AG09309 (cell line): ENCODE measurements around the gene NELL2.

ENCODE experiments used
- DNase-seq: peaks from one replicate; pipeline ENCODE4 v3.0.0-alpha.2; 2010; ENCODE audit warnings: low read depth
- H3K4me3 ChIP-seq: 2 replicates; pipeline ENCODE4 v1.5.1; 2011; ENCODE audit warnings: mild to moderate bottlenecking, low read depth, low read length, moderate library complexity; ENCODE audit not compliant: control insufficient read depth
- TF ChIP-seq, protein P1 (sequence below): IDR thresholded peaks from 2 replicates; pipeline ENCODE4 v1.5.1; 2011; ENCODE audit warnings: mild to moderate bottlenecking, low read depth, low read length, inconsistent platforms; ENCODE audit not compliant: insufficient read depth, control insufficient read depth; ENCODE audit errors: missing control alignments

The NELL2 gene

DNA sequence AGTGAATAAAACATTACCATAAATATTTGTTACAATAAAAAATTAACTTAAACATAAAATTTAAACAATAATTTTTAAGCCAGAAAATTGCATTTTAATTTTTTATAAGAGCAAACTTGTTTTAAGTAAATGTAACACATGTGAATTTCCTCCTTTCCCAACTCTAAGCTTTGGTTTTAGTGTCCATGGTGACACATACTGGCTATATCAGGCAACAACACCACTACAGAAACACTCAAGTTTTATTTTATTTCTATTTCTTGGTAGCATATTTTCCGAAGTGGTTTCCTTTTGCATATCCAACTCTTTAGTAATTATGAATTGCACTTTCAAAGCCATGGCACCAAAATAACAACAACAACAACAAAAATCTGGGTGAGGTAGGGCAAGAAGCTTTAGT, 2.2 kb downstream of the NELL2 start:
- H3K4me3 ChIP-seq, result no peak overlapping the region
- DNase-seq, result no peak
- TF ChIP-seq, protein P1, sequence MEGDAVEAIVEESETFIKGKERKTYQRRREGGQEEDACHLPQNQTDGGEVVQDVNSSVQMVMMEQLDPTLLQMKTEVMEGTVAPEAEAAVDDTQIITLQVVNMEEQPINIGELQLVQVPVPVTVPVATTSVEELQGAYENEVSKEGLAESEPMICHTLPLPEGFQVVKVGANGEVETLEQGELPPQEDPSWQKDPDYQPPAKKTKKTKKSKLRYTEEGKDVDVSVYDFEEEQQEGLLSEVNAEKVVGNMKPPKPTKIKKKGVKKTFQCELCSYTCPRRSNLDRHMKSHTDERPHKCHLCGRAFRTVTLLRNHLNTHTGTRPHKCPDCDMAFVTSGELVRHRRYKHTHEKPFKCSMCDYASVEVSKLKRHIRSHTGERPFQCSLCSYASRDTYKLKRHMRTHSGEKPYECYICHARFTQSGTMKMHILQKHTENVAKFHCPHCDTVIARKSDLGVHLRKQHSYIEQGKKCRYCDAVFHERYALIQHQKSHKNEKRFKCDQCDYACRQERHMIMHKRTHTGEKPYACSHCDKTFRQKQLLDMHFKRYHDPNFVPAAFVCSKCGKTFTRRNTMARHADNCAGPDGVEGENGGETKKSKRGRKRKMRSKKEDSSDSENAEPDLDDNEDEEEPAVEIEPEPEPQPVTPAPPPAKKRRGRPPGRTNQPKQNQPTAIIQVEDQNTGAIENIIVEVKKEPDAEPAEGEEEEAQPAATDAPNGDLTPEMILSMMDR, result no peak

DNA sequence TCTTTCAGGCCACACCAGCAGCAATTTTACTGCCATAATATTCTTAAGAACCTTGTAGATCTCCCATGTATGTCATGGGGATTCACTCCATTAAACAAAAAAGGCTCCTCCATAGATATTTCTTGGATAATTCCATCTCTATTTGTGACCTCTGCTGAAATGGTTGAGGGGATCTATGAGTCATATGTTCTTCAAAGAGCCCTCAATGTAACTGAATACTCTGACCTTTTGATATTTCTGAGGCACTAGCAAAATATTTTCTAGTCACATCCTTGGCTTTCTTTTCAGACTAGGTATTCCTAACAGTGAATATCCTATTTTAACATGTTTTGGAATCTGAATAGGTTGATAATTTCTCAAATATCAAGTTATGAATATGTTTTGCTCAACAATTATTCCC, 6.6 kb downstream of the NELL2 start:
- TF ChIP-seq, protein P1, result no peak
- no peak overlapping the region for H3K4me3 ChIP-seq
- DNase-seq, result no peak

DNA sequence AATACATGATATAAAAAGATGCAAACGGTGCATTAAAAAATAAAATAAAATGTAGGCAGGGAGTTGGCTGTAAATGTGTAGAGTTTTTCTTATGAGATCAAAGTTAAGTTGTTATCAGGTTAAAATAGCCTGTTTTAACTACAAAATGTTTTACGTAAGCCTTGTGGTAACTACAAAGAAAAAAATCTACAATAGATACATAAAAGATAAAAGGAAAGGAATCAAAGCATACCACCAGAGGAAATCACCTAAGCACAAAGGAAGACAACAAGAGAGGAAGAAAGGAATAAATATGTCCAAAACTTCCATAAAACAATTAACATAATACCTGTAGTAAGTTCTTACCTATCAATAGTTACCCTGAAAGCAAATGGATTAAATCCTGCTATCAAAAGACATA, 12.2 kb downstream of the NELL2 start:
- no peak overlapping the region for H3K4me3 ChIP-seq
- no peak for DNase-seq
- TF ChIP-seq, protein P1, result no peak

DNA sequence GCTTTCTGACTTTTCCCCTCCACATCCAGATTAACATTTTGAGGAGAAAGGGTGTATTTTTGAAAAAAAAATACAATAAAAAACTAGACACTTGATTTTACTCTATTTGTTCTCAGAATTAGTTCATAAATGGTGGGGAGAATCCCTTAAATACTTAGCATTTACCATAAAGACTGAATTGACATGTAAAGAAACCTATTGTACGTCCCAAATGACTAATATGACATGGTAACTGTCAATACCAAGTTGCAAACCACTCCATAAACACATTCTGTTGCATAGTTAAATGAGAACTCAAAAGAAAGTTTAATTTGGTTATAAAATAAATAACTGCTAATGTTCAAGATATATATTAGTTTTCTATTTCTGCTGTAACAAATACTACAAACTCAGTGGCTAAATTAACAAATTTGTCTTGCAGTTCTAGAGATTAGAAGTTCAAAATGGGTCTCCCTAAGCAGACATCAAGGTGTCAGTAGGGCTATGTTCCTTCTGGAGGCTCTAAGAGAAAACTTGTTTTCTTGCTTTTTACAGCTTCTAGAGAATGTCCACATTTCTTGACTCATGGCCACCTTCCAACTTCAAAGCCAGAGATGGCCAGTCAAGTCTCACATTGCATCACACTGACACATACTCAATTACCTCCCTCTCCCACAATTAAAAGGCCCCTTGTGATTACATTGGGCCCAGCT, 16.0 kb downstream of the NELL2 start:
- TF ChIP-seq, protein P1, result no peak
- DNase-seq, result no peak
- H3K4me3 ChIP-seq, result no peak overlapping the region

DNA sequence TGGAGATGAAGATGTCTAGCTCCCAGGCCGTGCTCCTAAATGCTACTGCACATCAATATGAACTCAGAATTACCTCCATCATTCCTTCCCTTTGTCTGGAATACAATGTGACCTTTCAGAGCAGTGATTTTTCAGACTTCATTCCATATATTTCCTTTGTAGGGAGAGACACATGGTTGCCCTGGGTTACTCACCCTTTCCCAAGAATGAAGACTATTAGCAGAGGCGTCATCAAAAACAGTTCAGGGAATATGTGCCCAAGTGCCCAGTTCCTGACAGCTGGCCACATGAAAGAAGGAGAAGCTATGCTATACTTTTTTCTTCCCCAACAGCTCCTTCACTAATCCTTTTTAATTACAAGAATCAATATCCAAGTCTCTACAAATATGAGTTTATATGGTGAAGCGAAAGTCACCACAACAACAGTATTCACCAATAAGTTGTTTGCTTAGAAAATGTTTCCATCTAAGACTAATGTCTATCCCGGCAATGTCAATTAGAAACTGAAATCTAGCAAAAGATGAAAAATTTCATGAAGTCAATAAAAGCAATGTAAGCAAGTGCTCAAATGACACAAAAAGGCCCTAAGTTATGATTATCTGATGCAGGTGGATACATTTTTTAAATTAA, 17.8 kb downstream of the NELL2 start:
- TF ChIP-seq, protein P1, result no peak
- H3K4me3 ChIP-seq, result no peak overlapping the region
- DNase-seq, result no peak

DNA sequence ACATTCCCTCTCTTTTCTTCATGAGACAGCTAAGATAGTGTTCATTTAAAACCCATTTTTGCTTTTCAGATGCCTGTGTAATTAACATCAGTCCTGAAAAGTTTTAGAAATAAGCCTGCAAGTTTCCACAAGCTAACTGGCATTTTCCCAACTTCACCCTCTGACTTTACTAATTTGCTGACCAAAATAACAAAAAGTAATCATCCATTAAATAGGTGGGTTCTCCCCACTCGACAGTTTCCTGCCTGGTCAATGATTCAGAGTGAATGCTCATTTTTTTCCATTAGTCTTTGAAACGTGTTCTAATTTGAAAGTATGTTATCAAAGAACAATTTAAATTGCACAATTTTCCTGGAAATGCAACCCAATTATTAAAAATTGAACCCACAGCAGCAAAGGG, 23.6 kb downstream of the NELL2 start:
- no peak overlapping the region for H3K4me3 ChIP-seq
- DNase-seq, result no peak
- TF ChIP-seq, protein P1, result no peak
